Erythroblast (primary cell): Measurements from ENCODE around the gene ATP6V1G3.

ENCODE experiments used
- GATA1 ChIP-seq: IDR thresholded peaks from 2 replicates; pipeline ENCODE4 v1.6.1; 2011; ENCODE audit warnings: low read depth, mild to moderate bottlenecking, control low read depth, low read length, moderate library complexity
- POLR2A ChIP-seq: IDR thresholded peaks from 2 replicates; pipeline ENCODE4 v1.6.1; 2011; ENCODE audit warnings: mild to moderate bottlenecking, low read length

DNA sequence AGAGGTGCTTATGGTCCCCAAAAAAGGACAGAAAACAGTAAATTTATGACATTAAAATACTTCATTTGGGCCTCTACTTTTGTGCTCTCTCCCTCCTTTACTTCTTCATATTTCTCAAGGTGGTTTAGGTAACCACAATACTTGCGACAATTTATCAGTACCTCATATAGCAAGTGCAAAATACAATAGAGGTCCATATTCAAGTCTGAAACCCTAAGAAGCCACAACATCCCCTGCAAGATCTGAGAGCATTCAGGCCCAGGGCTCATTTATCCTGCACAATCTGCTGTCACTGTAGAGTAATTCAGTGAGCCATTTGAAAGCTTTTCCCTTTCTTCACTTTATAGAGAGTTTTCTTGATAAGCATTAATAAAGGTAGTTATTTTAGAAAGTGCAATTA, 24.2 kb upstream of the ATP6V1G3 start:
- TF ChIP-seq POLR2A: no peak
- no peak for TF ChIP-seq GATA1
